ENCODE measurements around the gene SLC16A3. TPM values are rescaled to one million over a fixed set of nuclear protein-coding genes. Genes with fewer than 3 reads are reported as not detected.
"Not testable (repeated sequence)": the region's sequence is repeated elsewhere in the genome, so short reads cannot be mapped to it uniquely, and the experiment has no call there.

SLC16A3 gene
- total and polyA plus RNA-seq, 8 donors, result 13.0 to 149 (median 19.0) TPM

DNA sequence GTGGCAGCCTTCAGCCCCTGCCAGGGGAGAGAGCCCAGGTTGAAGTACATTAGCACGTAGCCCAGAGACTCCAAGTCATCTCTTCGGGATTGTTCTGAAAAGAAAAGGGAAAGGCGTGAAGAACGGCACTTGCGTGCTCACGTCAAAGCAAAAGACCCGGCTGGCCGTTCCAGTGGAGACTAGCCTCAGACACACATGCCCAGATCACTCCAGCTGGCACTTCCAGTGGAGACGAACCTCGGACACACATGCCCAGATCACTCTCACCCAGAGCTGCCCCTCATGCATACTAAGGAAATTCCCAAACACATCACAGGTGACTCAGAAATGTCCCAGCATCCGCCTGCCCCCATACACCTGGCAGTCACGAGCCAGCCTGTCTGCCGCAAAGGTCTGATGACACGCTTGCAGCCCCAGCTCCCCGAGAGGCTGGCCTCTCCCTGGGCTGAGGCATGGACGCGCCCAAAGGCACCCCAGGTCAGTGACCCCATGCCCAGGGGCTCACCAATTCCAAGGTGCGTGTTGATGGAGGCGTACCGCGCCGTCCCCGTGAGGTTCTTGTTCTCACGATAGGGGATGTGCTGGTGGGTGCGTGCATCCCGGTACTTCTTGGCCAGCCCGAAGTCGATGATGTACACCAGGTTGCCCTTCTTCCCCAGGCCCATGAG is 23.8 kb downstream of the SLC16A3 start:
- no peak overlapping the region for H3K4me3 ChIP-seq
- ATAC-seq, result no peak
- intact Hi-C loops (cut with DNase I), result no loop called here
- H3K27me3 ChIP-seq, result no peaks in the 10 kb centered on the region
- H3K36me3 ChIP-seq, result peaks cover 10 to 88% of the 10 kb centered on the region in 2 donors
- TF ChIP-seq, protein P1, sequence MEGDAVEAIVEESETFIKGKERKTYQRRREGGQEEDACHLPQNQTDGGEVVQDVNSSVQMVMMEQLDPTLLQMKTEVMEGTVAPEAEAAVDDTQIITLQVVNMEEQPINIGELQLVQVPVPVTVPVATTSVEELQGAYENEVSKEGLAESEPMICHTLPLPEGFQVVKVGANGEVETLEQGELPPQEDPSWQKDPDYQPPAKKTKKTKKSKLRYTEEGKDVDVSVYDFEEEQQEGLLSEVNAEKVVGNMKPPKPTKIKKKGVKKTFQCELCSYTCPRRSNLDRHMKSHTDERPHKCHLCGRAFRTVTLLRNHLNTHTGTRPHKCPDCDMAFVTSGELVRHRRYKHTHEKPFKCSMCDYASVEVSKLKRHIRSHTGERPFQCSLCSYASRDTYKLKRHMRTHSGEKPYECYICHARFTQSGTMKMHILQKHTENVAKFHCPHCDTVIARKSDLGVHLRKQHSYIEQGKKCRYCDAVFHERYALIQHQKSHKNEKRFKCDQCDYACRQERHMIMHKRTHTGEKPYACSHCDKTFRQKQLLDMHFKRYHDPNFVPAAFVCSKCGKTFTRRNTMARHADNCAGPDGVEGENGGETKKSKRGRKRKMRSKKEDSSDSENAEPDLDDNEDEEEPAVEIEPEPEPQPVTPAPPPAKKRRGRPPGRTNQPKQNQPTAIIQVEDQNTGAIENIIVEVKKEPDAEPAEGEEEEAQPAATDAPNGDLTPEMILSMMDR (IDR thresholded peaks at IDR 0.05), result no peak
- peaks cover 0 to 7% of the 10 kb centered on the region in 2 donors for H3K4me1 ChIP-seq
- DNase-seq, result peak in 1 of 4 donors; percentile 78
- H3K27ac ChIP-seq, result no peak overlapping the region
- no peaks in the 10 kb centered on the region for H3K9me3 ChIP-seq

DNA sequence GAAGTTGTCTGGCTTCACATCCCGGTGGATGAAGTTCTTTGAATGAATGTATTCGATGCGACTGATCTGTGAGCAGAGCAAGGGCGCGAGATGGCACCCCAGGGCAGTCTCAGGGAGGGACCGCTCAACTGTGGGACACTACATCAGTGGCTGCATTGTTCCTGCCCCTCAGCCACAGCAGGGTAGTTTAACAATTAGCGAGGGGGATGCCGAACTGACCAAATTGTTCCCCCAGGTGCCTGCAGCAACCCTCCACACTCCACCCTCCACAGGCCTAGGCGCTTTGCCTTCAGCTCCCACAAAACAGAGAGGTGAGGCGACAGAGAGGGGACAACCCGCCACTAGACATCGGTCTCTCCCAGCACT is 24.3 kb downstream of the SLC16A3 start:
- no peaks in the 10 kb centered on the region for H3K9me3 ChIP-seq
- H3K36me3 ChIP-seq, result peaks cover 10 to 88% of the 10 kb centered on the region in 2 donors
- peak in 1 of 4 donors; percentile 27 for DNase-seq
- H3K4me3 ChIP-seq, result no peak overlapping the region
- ATAC-seq, result no peak
- no peak overlapping the region for H3K27ac ChIP-seq
- H3K27me3 ChIP-seq, result no peaks in the 10 kb centered on the region
- intact Hi-C loops (cut with DNase I), result no loop called here
- H3K4me1 ChIP-seq, result peaks cover 0 to 2% of the 10 kb centered on the region in 2 donors
- TF ChIP-seq, protein P1 (IDR thresholded peaks at IDR 0.05), result no peak

DNA sequence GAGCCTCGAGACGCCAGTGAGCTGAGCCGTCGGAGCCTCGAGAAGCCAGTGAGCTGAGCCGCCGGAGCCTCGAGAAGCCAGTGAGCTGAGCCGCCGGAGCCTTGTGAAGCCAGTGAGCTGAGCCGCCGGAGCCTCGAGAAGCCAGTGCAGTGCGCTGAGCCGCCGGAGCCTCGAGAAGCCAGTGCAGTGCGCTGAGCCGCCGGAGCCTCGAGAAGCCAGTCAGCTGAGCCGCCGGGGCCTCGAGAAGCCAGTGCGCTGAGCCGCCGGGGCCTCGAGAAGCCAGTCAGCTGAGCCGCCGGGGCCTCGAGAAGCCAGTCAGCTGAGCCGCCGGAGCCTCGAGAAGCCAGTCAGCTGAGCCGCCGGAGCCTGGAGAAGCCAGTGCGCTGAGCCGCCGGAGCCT is 25.3 kb downstream of the SLC16A3 start:
- peaks cover 10 to 88% of the 10 kb centered on the region in 2 donors for H3K36me3 ChIP-seq
- H3K27me3 ChIP-seq; H3K27ac ChIP-seq; H3K4me1 ChIP-seq; DNase-seq; H3K4me3 ChIP-seq; ATAC-seq; intact Hi-C loops (cut with DNase I); H3K9me3 ChIP-seq: not testable (repeated sequence)

DNA sequence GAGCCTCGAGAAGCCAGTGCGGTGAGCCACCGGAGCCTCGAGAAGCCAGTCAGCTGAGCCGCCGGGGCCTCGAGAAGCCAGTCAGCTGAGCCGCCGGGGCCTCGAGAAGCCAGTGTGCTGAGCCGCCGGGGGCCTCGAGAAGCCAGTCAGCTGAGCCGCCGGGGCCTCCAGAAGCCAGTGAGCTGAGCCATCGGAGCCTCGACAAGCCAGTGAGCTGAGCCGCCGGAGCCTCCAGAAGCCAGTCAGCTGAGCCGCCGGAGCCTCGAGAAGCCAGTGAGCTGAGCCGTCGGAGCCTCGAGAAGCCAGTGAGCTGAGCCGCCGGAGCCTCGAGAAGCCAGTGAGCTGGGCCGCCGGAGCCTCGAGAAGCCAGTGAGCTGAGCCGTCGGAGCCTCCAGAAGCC is 25.9 kb downstream of the SLC16A3 start:
- H3K4me3 ChIP-seq; H3K9me3 ChIP-seq; intact Hi-C loops (cut with DNase I); H3K27ac ChIP-seq; H3K27me3 ChIP-seq; H3K4me1 ChIP-seq; ATAC-seq: not testable (repeated sequence)
- DNase-seq, result peak in 1 of 4 donors; percentile 16
- peaks cover 10 to 88% of the 10 kb centered on the region in 2 donors for H3K36me3 ChIP-seq

DNA sequence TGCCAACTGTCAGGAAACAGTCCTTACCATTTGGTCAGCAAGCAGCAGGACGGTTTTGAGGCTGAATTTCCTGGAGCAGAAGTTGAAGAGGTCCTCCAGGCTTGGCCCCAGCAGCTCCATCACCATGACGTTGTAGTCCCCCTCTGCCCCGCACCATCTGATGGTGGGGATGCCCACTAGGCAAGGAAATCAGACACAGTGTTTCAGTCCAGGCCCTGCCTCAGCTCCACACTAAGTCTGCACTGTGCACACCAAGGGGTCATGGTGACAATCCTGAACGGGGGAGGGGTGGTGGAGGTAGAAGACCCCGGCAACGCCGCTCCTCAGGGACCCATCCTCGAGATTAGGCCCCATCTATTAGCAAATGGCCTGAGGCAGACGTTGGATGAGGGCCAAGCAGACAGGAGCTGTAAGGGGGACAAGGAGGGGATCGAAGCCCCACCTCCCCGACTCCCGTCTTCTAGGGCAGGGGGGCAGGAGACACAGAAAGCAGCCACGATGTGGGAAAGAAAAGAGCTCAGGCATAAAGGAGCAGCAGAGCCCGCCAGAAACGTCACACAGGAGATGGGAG is 26.6 kb downstream of the SLC16A3 start:
- no peak overlapping the region for H3K4me3 ChIP-seq
- H3K9me3 ChIP-seq, result no peaks in the 10 kb centered on the region
- TF ChIP-seq, protein P1 (IDR thresholded peaks at IDR 0.05), result no peak
- no peaks in the 10 kb centered on the region for H3K4me1 ChIP-seq
- H3K27me3 ChIP-seq, result no peaks in the 10 kb centered on the region
- H3K27ac ChIP-seq, result no peak overlapping the region
- DNase-seq (peak in 1 of 4 donors; percentile 4), ATAC-seq (no peak)
- intact Hi-C loops (cut with DNase I), result no loop called here
- peaks cover 10 to 82% of the 10 kb centered on the region in 2 donors for H3K36me3 ChIP-seq

DNA sequence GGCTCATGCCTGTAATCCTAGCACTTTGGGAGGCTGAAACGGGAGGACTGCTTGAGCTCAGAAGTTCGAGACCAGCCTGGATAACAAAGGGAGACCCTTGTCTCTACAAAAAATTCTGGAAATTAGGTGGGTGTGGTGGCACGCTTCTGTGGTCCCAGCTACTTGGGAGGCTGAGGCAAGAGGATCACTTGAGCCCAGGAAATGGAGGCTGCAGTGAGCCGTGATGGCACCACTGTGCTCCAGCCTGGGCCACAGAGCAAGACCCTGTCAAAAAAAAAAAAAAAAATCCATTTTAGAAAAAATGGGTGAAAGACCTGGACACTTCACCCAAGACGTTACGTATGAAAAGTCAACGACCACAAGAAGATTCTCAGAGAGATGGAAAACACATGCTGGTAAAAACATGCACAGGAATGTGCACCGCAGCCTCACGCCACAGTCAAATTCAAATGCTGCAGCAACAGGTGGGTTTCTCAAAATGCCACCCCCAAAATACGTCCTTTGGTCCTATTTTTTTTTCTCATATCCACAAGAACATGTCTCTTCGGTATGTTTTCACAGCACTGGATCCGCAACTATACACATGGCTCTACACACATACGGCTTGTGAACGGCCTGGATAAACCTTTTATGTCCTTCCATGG is 27.5 kb downstream of the SLC16A3 start:
- peak in 1 of 4 donors; percentile 13 for DNase-seq
- Histone ChIP-seq H3K27me3 (no peaks in the 10 kb centered on the region), H3K9me3 (no peaks in the 10 kb centered on the region), H3K4me1 (no peaks in the 10 kb centered on the region), H3K4me3 (no peak overlapping the region), H3K36me3 (peaks cover 6 to 82% of the 10 kb centered on the region in 2 donors), H3K27ac (no peak overlapping the region)
- intact Hi-C loops (cut with DNase I), result no loop called here
- ATAC-seq, result no peak
- TF ChIP-seq, protein P1 (IDR thresholded peaks at IDR 0.05), result no peak

Measured in left lung (tissue), 10 donors.